NCI-H1048 (cell line): ENCODE data around the gene HSD17B7.

Source experiments
- DNase-seq: peaks from one replicate; lab custom pipeline; 2025; lab: John Stamatoyannopoulos, UW

The HSD17B7 gene

GRCh38 chr1:162857850-162858249, 67.3 kb downstream of the HSD17B7 start:
- DNase-seq = no peak

- no peak for DNase-seq
Measured at GRCh38 chr1:162859191-162859590, 68.7 kb downstream of the HSD17B7 start.

- DNase-seq = no peak
Measured at GRCh38 chr1:162861101-162861500, 70.6 kb downstream of the HSD17B7 start, which contains the start of gene CCDC190. Gene CCDC190, minus strand, starts transcription at chr1:162861175. Its CDS starts 1,529 bp downstream, at chr1:162859646.

- no peak for DNase-seq
Measured at GRCh38 chr1:162861625-162862024, 71.1 kb downstream of the HSD17B7 start.
